ENCODE measurements around the gene TBR1. TPM values are rescaled to one million over a fixed set of nuclear protein-coding genes. Genes with fewer than 3 reads are reported as not detected.

Gene TBR1
- polyA plus RNA-seq, 4 donors: 0.03 to 0.04 TPM; not detected in 2

GRCh38 chr2:161426922-161427663 is 11.0 kb downstream of the TBR1 start:
- no peak for DNase-seq (ENCODE audit: low read depth in 4 of 4, low spot score in 3 of 4)

GRCh38 chr2:161427664-161428587 is 11.8 kb downstream of the TBR1 start:
- DNase-seq (ENCODE audit: low read depth in 4 of 4, low spot score in 3 of 4): no peak

- no peak for DNase-seq (ENCODE audit: low read depth in 4 of 4, low spot score in 3 of 4)
Observed at GRCh38 chr2:161430386-161430785, 14.3 kb downstream of the TBR1 start.

GRCh38 chr2:161432107-161432506 is 16.0 kb downstream of the TBR1 start:
- DNase-seq (ENCODE audit: low read depth in 4 of 4, low spot score in 3 of 4): no peak

- DNase-seq (ENCODE audit: low read depth in 4 of 4, low spot score in 3 of 4): no peak
Observed at GRCh38 chr2:161434118-161434517, 18.0 kb downstream of the TBR1 start.

GRCh38 chr2:161436411-161436810 is 20.3 kb downstream of the TBR1 start:
- no peak for DNase-seq (ENCODE audit: low read depth in 4 of 4, low spot score in 3 of 4)

- DNase-seq (ENCODE audit: low read depth in 4 of 4, low spot score in 3 of 4): no peak
Observed at GRCh38 chr2:161438598-161438997, 22.5 kb downstream of the TBR1 start.

GRCh38 chr2:161445097-161445496 is 29.0 kb downstream of the TBR1 start:
- no peak for DNase-seq (ENCODE audit: low read depth in 4 of 4, low spot score in 3 of 4)

GRCh38 chr2:161448431-161448830 is 32.3 kb downstream of the TBR1 start:
- DNase-seq (ENCODE audit: low read depth in 4 of 4, low spot score in 3 of 4): no peak

GRCh38 chr2:161471631-161472030 is 55.5 kb downstream of the TBR1 start:
- no peak for DNase-seq (ENCODE audit: low read depth in 4 of 4, low spot score in 3 of 4)

GRCh38 chr2:161474920-161475319 is 58.8 kb downstream of the TBR1 start:
- no peak for DNase-seq (ENCODE audit: low read depth in 4 of 4, low spot score in 3 of 4)

Other genes with a start within 250 kb of the TBR1 start
- 10 to 100 TPM; 51.2 to 60.3 (median 58.9) TPM for gene PSMD14, start 107.9 kb upstream of the TBR1 start, polyA plus RNA-seq (ENCODE audit: insufficient read length in 4 of 4)
- gene SLC4A10, start 208.1 kb downstream of the TBR1 start, polyA plus RNA-seq (ENCODE audit: insufficient read length in 4 of 4): under 1 TPM in 3 of 4 donors, not detected in 1; 0.03 to 0.09 (median 0.04) TPM